HepG2 (cell line): ENCODE measurements around the gene GAL3ST3.

ENCODE experiments used
- DNMT3B ChIP-seq: conservative IDR thresholded peaks from 2 replicates; pipeline ENCODE4 v1.6.1; 2016; ENCODE audit warnings: missing biosample characterization, control low read depth
- RXRA ChIP-seq: sonication (generic); formaldehyde crosslinking; IDR thresholded peaks from 2 replicates; pipeline ENCODE4 v1.5.1; 2020; ENCODE audit warnings: missing genetic modification reagents

DNA sequence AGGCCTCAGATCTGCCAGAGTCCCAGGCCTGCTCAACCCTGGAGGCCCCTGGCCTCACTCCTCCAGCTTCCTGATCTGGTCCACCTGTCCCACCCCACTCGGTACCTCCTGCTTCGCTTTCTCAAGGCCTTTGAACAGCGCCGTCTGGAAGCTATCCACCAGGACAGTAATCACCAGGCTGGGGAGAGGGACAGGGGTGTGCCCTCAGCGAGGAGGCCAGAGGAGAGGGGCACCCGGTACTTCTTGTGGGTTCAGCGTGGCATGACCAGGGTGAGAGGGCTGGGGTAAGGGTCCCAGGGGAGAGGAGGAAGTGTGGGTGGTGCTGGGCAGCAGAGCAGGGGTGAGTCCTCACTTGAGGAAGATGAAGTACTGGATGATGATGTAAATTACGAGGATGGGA, 28.7 kb downstream of the GAL3ST3 start:
- TF ChIP-seq RXRA (CRISPR knock-in tag) (no peak), DNMT3B (CRISPR knock-in tag) (no peak)
